ENCODE data around the gene VASP. TPM values are rescaled to one million over a fixed set of nuclear protein-coding genes. Genes with fewer than 3 reads are reported as not detected.

Gene VASP
- total RNA-seq, 1 experiment from 2014 or later, result 144 TPM

- TF ChIP-seq ARID4B (CRISPR knock-in tag; IDR thresholded peaks at IDR 0.05; ENCODE audit: borderline replicate concordance) (no peak), FOXP4 (CRISPR knock-in tag; IDR thresholded peaks at IDR 0.05) (no peak), IRF1 (CRISPR knock-in tag; IDR thresholded peaks at IDR 0.05) (no peak), SP1 (CRISPR knock-in tag; conservative IDR thresholded peaks at IDR 0.05) (no peak)
- TF ChIP-seq, protein P1, sequence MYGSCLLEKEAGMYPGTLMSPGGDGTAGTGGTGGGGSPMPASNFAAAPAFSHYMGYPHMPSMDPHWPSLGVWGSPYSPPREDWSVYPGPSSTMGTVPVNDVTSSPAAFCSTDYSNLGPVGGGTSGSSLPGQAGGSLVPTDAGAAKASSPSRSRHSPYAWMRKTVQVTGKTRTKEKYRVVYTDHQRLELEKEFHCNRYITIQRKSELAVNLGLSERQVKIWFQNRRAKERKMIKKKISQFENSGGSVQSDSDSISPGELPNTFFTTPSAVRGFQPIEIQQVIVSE (CRISPR knock-in tag; IDR thresholded peaks at IDR 0.05; ENCODE audit: borderline replicate concordance), result no peak
Observed at GRCh38 chr19:45468803-45469131, 38.5 kb upstream of the VASP start (continued).

DNA sequence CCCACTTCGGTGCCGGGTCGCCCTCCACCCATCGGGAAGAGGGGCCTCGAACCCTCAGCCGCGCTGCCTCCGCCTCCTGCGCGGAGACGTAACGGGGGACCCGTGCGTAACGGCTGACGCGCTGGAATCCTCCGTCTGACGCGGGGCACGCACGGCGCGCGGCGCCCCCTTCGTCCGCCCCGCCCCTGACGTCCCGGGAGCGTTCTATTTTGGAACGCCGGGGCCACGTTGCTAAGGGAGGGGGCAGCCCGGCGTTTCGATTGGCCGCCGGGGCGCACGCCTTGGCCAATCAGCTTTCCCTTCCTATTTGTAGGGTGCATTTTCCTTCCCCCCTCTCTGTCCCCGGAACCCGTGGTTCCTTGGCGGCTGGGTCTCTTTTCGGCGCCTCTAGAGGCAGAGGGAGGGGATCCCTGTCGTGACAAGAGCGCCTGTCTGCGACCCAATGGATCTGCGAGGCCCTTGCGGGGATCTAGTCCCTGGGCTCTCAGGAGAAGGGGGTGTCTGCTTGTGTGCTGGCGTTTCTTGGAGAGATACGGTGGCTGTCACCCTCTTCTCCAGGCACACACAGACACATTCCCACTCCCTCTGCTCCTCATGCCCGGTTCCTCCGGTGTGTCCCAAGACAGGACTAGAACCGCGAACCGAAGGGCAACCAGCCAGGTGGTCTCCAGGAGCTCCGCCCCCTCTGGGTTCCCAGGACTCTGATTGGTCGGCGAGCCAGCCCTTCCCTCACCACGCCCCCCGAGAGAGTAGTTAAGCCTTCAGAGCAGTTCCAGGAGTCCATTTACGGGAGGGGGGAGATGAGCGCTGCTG is 37.9 kb upstream of the VASP start:
- H3K27ac Mint-ChIP-seq, result peak overlapping the region; percentile 96
- H3K36me3 Mint-ChIP-seq, result no peaks in the 10 kb centered on the region
- ChIA-PET CTCF (interaction anchor here (0.6 to 5.0 kb wide), 10 partner anchors 10 to 748 kb away, joined by 3 to 105 read pairs (median 6); no protein-coding TSS in a partner anchor), POLR2A (interaction anchor here (0.5 to 2.6 kb wide), 9 partner anchors 9 to 223 kb away, joined by 3 to 12 read pairs (median 4); partner anchors contain the start of gene QPCTL)
- H3K4me1 Mint-ChIP-seq, result peaks cover 32% of the 10 kb centered on the region
- peak; percentile 94 for DNase-seq (ENCODE audit: low spot score)
- H3K27me3 Mint-ChIP-seq (ENCODE audit: low read depth), result peaks cover 81% of the 10 kb centered on the region
- H3K9me3 Mint-ChIP-seq, result no peaks in the 10 kb centered on the region
- ATAC-seq, result peak; percentile 75
- peak overlapping the region; percentile 87 for H3K4me3 Mint-ChIP-seq
- TF ChIP-seq ZNF671 (CRISPR knock-in tag; IDR thresholded peaks at IDR 0.05) (no peak), ZNF416 (CRISPR knock-in tag; IDR thresholded peaks at IDR 0.05) (peak; percentile 59; the same call in 1 of the 2 replicates), NFYB (CRISPR knock-in tag; conservative IDR thresholded peaks at IDR 0.05; ENCODE audit: low read depth) (peak; percentile 71), ZNF138 (CRISPR knock-in tag; conservative IDR thresholded peaks at IDR 0.05) (no peak), ZBTB21 (CRISPR knock-in tag; IDR thresholded peaks at IDR 0.05; ENCODE audit: borderline replicate concordance) (peak; percentile 83; the same call in 1 of the 2 replicates), CREB1 (CRISPR knock-in tag; IDR thresholded peaks at IDR 0.05) (no peak), IRF1 (CRISPR knock-in tag; IDR thresholded peaks at IDR 0.05) (peak; percentile 21; the same call in 1 of the 2 replicates), FOXK1 (CRISPR knock-in tag; IDR thresholded peaks at IDR 0.05) (peak; percentile 82), CREM (CRISPR knock-in tag; IDR thresholded peaks at IDR 0.05) (peak; percentile 83; the same call in 1 of the 2 replicates), TEAD1 (CRISPR knock-in tag; IDR thresholded peaks at IDR 0.05) (peak; percentile 62; the same call in 1 of the 2 replicates), SP1 (CRISPR knock-in tag; conservative IDR thresholded peaks at IDR 0.05) (peak; percentile 86)
- TF ChIP-seq, protein P2, sequence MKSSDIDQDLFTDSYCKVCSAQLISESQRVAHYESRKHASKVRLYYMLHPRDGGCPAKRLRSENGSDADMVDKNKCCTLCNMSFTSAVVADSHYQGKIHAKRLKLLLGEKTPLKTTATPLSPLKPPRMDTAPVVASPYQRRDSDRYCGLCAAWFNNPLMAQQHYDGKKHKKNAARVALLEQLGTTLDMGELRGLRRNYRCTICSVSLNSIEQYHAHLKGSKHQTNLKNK (CRISPR knock-in tag; IDR thresholded peaks at IDR 0.05), result no peak
- TF ChIP-seq, protein P3, sequence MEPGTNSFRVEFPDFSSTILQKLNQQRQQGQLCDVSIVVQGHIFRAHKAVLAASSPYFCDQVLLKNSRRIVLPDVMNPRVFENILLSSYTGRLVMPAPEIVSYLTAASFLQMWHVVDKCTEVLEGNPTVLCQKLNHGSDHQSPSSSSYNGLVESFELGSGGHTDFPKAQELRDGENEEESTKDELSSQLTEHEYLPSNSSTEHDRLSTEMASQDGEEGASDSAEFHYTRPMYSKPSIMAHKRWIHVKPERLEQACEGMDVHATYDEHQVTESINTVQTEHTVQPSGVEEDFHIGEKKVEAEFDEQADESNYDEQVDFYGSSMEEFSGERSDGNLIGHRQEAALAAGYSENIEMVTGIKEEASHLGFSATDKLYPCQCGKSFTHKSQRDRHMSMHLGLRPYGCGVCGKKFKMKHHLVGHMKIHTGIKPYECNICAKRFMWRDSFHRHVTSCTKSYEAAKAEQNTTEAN (CRISPR knock-in tag; IDR thresholded peaks at IDR 0.05), result no peak
- TF ChIP-seq, protein P4, sequence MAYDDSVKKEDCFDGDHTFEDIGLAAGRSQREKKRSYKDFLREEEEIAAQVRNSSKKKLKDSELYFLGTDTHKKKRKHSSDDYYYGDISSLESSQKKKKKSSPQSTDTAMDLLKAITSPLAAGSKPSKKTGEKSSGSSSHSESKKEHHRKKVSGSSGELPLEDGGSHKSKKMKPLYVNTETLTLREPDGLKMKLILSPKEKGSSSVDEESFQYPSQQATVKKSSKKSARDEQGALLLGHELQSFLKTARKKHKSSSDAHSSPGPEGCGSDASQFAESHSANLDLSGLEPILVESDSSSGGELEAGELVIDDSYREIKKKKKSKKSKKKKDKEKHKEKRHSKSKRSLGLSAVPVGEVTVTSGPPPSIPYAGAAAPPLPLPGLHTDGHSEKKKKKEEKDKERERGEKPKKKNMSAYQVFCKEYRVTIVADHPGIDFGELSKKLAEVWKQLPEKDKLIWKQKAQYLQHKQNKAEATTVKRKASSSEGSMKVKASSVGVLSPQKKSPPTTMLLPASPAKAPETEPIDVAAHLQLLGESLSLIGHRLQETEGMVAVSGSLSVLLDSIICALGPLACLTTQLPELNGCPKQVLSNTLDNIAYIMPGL (CRISPR knock-in tag; IDR thresholded peaks at IDR 0.05), result 0 out of 2 replicates have a peak, but pooled peaks have one; percentile 50
- TF ChIP-seq, protein P5, sequence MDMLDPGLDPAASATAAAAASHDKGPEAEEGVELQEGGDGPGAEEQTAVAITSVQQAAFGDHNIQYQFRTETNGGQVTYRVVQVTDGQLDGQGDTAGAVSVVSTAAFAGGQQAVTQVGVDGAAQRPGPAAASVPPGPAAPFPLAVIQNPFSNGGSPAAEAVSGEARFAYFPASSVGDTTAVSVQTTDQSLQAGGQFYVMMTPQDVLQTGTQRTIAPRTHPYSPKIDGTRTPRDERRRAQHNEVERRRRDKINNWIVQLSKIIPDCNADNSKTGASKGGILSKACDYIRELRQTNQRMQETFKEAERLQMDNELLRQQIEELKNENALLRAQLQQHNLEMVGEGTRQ (CRISPR knock-in tag; IDR thresholded peaks at IDR 0.05), result 0 out of 2 replicates have a peak, but pooled peaks have one; percentile 18
- TF ChIP-seq, protein P6, sequence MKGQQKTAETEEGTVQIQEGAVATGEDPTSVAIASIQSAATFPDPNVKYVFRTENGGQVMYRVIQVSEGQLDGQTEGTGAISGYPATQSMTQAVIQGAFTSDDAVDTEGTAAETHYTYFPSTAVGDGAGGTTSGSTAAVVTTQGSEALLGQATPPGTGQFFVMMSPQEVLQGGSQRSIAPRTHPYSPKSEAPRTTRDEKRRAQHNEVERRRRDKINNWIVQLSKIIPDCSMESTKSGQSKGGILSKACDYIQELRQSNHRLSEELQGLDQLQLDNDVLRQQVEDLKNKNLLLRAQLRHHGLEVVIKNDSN (CRISPR knock-in tag; IDR thresholded peaks at IDR 0.05), result peak; percentile 32; the same call in 1 of the 2 replicates

Data from WTC11 (cell line).